Measurements from ENCODE around the gene METTL25. TPM values are rescaled to one million over a fixed set of nuclear protein-coding genes. Genes with fewer than 3 reads are reported as not detected.

METTL25 gene
- total RNA-seq: 1 to 10 TPM; 2.6 to 9.6 TPM

- intact Hi-C loops (cut with DNase I): no loop called here
- TF ChIP-seq POLR2A (IDR thresholded peaks at IDR 0.05) (peak; percentile 62 to 94 (median 87)), CTCF (IDR thresholded peaks at IDR 0.05) (peak; percentile 90 to 100 (median 100))
- ATAC-seq (peak; percentile 97), DNase-seq (peak; percentile 97 to 98 (median 98))
- H3K27ac ChIP-seq: peak within 1 kb of the TSS; percentile 94 to 99 (median 97)
- peak within 1 kb of the TSS; percentile 53 to 94 for H3K4me3 ChIP-seq
- 0 to 1% methylated on average over 37 to 61 of the region's 61 CpGs for WGBS, 2 donors
- H3K9me3 ChIP-seq: no peaks in the 10 kb centered on the region
- H3K4me1 ChIP-seq: peaks cover 33% of the 10 kb centered on the region
- no peaks in the 10 kb centered on the region for H3K27me3 ChIP-seq
- peaks cover 0 to 9% of the 10 kb centered on the region in 2 donors for H3K36me3 ChIP-seq (replicated peaks in 1 of 2; ENCODE audit: insufficient read depth in 1 of 2, low read depth in 2 of 2)
Measured at GRCh38 chr12:82358200-82359114, at the start of gene METTL25, which contains the start of gene CCDC59. METTL25 (plus strand) TSS chr12:82358529; CDS start chr12:82358566, 37 bp downstream. CCDC59 (minus strand) TSS chr12:82358387; CDS start chr12:82358376, 11 bp downstream.

- H3K27ac ChIP-seq: no peak overlapping the region
- peak; percentile 53 for ATAC-seq
- no peak overlapping the region for H3K4me3 ChIP-seq
- intact Hi-C loops (cut with DNase I): no loop called here
- H3K36me3 ChIP-seq (replicated peaks in 1 of 2; ENCODE audit: insufficient read depth in 1 of 2, low read depth in 2 of 2): no peaks in the 10 kb centered on the region
- TF ChIP-seq CTCF (IDR thresholded peaks at IDR 0.05) (no peak), POLR2A (IDR thresholded peaks at IDR 0.05) (no peak)
- H3K9me3 ChIP-seq: no peaks in the 10 kb centered on the region
- 42% methylated on average over 8 of the region's 8 CpGs for WGBS, 2 donors
- peak; percentile 39 to 74 (median 60) for DNase-seq
- no peaks in the 10 kb centered on the region for H3K27me3 ChIP-seq
- no peaks in the 10 kb centered on the region for H3K4me1 ChIP-seq
Measured at GRCh38 chr12:82314406-82314892, 43.9 kb upstream of the METTL25 start.

- H3K4me3 ChIP-seq: no peak overlapping the region
- ATAC-seq: no peak
- no peaks in the 10 kb centered on the region for H3K27me3 ChIP-seq
- DNase-seq: no peak
- intact Hi-C loops (cut with DNase I): no loop called here
- no peaks in the 10 kb centered on the region for H3K9me3 ChIP-seq
- no peaks in the 10 kb centered on the region for H3K4me1 ChIP-seq
- no peak overlapping the region for H3K27ac ChIP-seq
- H3K36me3 ChIP-seq (replicated peaks in 1 of 2; ENCODE audit: insufficient read depth in 1 of 2, low read depth in 2 of 2): no peaks in the 10 kb centered on the region
- no peak for TF ChIP-seq CTCF (IDR thresholded peaks at IDR 0.05)
- TF ChIP-seq POLR2A (IDR thresholded peaks at IDR 0.05): no peak
- WGBS, 2 donors: 68 to 82% methylated on average over 1 of the region's 1 CpG
Measured at GRCh38 chr12:82319276-82319675, 39.1 kb upstream of the METTL25 start.

GRCh38 chr12:82325540-82326336 lies 32.6 kb upstream of the METTL25 start:
- 50 to 64% methylated on average over 4 of the region's 4 CpGs for WGBS, 2 donors
- intact Hi-C loops (cut with DNase I): no loop called here

More at GRCh38 chr12:82325540-82326336, 32.6 kb upstream of the METTL25 start:
- Histone ChIP-seq H3K27ac (no peak overlapping the region), H3K36me3 (replicated peaks in 1 of 2; ENCODE audit: insufficient read depth in 1 of 2, low read depth in 2 of 2) (no peaks in the 10 kb centered on the region), H3K27me3 (no peaks in the 10 kb centered on the region), H3K9me3 (no peaks in the 10 kb centered on the region), H3K4me3 (no peak overlapping the region), H3K4me1 (no peaks in the 10 kb centered on the region)
- DNase-seq (no peak), ATAC-seq (no peak)
- TF ChIP-seq CTCF (IDR thresholded peaks at IDR 0.05): no peak
- no peak for TF ChIP-seq POLR2A (IDR thresholded peaks at IDR 0.05)
